22Rv1 (cell line): Measurements from ENCODE around the gene ADIPOR2.
"Not testable (repeated sequence)": the region's sequence is repeated elsewhere in the genome, so short reads cannot be mapped to it uniquely, and the experiment has no call there.

Experiments used
- ZFX ChIP-seq: fragments of 450-650 bp; IDR thresholded peaks from 2 replicates; pipeline ENCODE4 v1.6.1; 2017; ENCODE audit warnings: antibody characterized with exemption, borderline replicate concordance
- TF ChIP-seq, protein P1 (sequence below): fragments of 450-650 bp; IDR thresholded peaks from 2 replicates; pipeline ENCODE4 v1.5.1; 2017; ENCODE audit warnings: mild to moderate bottlenecking

DNA sequence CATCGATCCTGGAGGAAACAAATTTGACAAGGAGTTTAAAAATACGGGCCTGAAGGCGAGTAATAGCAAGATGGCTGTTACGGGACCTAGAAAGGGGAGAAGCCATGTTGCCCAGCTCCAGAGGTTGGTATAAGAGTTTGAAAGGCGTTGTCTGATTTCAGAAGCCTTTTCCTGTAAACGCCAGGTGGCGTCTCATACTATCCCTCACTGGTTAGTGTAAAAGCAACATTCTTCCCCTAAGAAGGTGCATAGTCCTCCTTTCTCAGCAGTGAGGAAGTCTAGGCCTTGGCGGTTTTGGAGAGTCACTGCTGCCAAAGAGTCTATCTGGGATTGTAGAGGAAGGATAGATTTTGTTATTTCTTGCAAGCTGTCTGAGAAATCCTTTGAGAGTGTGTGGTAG is 20.0 kb downstream of the ADIPOR2 start:
- TF ChIP-seq, protein P1, sequence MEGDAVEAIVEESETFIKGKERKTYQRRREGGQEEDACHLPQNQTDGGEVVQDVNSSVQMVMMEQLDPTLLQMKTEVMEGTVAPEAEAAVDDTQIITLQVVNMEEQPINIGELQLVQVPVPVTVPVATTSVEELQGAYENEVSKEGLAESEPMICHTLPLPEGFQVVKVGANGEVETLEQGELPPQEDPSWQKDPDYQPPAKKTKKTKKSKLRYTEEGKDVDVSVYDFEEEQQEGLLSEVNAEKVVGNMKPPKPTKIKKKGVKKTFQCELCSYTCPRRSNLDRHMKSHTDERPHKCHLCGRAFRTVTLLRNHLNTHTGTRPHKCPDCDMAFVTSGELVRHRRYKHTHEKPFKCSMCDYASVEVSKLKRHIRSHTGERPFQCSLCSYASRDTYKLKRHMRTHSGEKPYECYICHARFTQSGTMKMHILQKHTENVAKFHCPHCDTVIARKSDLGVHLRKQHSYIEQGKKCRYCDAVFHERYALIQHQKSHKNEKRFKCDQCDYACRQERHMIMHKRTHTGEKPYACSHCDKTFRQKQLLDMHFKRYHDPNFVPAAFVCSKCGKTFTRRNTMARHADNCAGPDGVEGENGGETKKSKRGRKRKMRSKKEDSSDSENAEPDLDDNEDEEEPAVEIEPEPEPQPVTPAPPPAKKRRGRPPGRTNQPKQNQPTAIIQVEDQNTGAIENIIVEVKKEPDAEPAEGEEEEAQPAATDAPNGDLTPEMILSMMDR: not testable (repeated sequence)
- TF ChIP-seq ZFX: not testable (repeated sequence)
